ENCODE data around the gene TYW1. TPM values are rescaled to one million over a fixed set of nuclear protein-coding genes. Genes with fewer than 3 reads are reported as not detected.
"Not testable (repeated sequence)": the region's sequence is repeated elsewhere in the genome, so short reads cannot be mapped to it uniquely, and the experiment has no call there.

Gene TYW1
- total and polyA plus RNA-seq, 2 donors from 2014 or later = 9.4 to 20.7 TPM

DNA sequence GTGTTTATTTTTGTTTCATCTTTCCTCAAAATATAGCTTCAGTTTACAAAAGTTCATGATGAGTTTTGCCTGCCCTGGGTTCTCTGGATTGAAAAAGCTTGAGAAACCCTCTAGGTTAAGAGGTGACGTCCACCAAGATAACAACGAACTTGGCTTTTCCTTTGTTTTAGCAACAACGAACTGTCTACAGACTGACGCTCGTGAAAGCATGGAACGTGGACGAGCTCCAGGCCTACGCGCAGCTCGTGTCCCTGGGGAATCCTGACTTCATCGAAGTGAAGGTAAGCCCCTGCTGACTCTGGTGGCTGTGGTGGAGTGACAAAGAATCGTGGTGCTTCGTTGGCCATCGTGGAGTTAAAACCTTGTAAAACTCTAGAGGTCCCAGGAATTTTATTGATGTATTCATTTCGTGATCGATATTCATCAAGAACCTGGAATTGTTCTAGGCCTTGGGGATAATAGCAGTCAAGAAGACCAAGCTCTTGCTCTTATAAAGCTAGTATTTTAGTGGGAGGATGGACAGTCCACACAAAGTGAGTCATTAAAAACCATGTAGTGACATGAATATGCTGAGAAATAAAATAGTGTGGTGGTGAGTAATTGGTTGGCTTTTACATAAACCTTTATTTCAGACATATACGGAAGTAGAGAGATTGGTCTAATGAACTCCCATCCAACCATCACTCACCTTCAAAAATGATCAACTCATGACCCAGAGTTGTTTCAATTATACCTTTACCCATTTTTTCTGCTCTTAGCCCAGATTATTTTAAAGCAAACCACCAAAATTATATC is 186.5 kb downstream of the TYW1 start:
- H3K27ac ChIP-seq (ENCODE audit: low read depth in 2 of 2, low read length in 2 of 2); H3K9ac ChIP-seq (ENCODE audit: low read length in 3 of 3); DNase-seq; FAIRE-seq; intact Hi-C loops (cut with DNase I); H3K27me3 ChIP-seq (ENCODE audit: control insufficient read depth, insufficient read depth, low read length); H3K9me3 ChIP-seq (ENCODE audit: control insufficient read depth in 2 of 3, insufficient read depth in 1 of 3, low read length in 3 of 3); H3K4me1 ChIP-seq (ENCODE audit: control insufficient read depth in 2 of 3, insufficient read depth in 2 of 3, low read depth in 1 of 3, low read length in 3 of 3); H3K36me3 ChIP-seq (ENCODE audit: control insufficient read depth in 2 of 3, insufficient read depth in 3 of 3, low read length in 3 of 3); H3K4me3 ChIP-seq (ENCODE audit: low read length in 3 of 3): not testable (repeated sequence)

DNA sequence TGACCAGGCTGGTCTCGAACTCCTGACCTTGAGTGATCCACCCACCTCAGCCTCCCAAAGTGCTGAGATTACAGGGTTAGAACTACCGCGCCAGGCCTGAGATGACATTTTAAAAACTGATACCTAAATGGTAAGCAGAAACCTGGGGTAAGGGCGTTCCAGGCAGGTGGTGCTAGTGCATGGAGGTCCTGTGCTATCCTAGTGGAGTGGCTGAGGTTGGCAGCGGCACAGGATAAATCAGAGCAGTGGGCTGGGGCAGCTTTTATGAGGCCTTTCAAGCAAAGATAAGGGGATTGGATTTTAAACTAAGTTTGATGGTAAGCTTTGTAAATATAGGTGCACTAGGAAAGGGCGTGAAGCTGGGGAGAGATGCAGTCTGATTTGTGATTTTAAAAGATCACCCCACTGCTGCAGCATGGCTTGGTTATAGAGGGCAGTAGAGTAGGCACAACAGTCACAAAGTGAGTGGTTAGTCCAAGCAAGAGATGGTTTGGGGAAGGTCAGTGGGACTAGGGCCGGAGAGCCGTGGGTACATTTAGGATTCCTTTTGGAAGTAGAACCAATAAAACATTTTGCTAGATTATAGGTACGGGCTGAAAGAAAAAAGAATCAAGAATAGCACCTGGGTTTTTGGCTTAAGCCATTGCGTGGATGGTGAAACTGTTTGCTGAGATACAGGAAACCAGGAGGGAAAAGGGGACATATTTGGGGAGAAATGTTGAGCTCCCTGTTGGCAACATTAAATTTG is 188.5 kb downstream of the TYW1 start:
- H3K27ac ChIP-seq (ENCODE audit: low read depth in 2 of 2, low read length in 2 of 2); intact Hi-C loops (cut with DNase I): not testable (repeated sequence)

DNA sequence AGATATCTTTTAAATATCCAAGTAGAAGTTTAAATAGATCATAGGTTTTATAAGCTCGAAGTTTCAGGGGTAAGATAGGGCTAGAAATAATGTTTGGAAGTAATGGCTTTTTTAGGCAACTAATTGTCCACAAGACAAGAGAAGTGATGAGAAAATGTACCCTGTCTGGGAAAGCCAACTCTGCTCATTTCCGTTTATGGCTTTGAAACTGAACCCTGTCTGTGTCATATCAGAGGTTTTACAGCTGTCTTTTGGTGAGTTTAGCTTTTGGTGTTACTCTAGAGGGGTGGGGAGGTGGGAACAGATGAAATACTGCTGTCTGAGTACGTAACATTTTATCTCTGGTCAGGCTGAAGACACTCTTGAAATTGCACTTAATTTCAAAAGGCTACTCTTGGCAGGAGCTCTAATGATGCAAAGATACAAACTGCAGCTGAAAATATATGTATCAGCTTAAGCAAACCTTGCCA is 189.1 kb downstream of the TYW1 start:
- DNase-seq; intact Hi-C loops (cut with DNase I); H3K9me3 ChIP-seq (ENCODE audit: control insufficient read depth in 2 of 3, insufficient read depth in 1 of 3, low read length in 3 of 3); H3K9ac ChIP-seq (ENCODE audit: low read length in 3 of 3); H3K27ac ChIP-seq (ENCODE audit: low read depth in 2 of 2, low read length in 2 of 2); H3K27me3 ChIP-seq (ENCODE audit: control insufficient read depth, insufficient read depth, low read length); H3K4me1 ChIP-seq (ENCODE audit: control insufficient read depth in 2 of 3, insufficient read depth in 2 of 3, low read depth in 1 of 3, low read length in 3 of 3); FAIRE-seq; H3K4me3 ChIP-seq (ENCODE audit: low read length in 3 of 3); H3K36me3 ChIP-seq (ENCODE audit: control insufficient read depth in 2 of 3, insufficient read depth in 3 of 3, low read length in 3 of 3): not testable (repeated sequence)

More for the DNA sequence above, 188.5 kb downstream of the TYW1 start:
- peak in 1 of 5 donors; percentile 31 for DNase-seq
- H3K4me1 ChIP-seq (ENCODE audit: control insufficient read depth in 2 of 3, insufficient read depth in 2 of 3, low read depth in 1 of 3, low read length in 3 of 3); FAIRE-seq; H3K36me3 ChIP-seq (ENCODE audit: control insufficient read depth in 2 of 3, insufficient read depth in 3 of 3, low read length in 3 of 3); H3K27me3 ChIP-seq (ENCODE audit: control insufficient read depth, insufficient read depth, low read length); H3K9me3 ChIP-seq (ENCODE audit: control insufficient read depth in 2 of 3, insufficient read depth in 1 of 3, low read length in 3 of 3); H3K9ac ChIP-seq (ENCODE audit: low read length in 3 of 3); H3K4me3 ChIP-seq (ENCODE audit: low read length in 3 of 3): not testable (repeated sequence)

DNA sequence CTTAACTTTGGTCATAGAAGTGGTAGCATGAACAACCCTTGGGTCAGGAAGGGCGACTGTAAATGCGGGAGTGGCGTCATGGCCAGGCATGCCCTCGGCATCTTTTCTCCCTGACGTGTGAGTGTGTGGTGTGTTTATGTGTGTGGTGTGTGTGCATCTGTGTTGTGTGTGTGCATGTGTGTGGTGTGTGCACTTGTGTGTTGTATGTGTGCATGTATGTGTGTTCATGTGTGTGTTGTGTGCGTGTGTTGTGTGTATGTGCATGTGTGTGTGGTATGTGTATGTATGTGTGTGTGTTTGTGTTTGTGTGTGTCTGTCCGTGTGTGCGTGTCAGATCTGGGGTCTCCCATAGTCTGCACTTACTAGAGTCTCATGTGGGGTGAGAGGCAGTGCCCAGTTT is 192.5 kb downstream of the TYW1 start:
- H3K36me3 ChIP-seq (ENCODE audit: control insufficient read depth in 2 of 3, insufficient read depth in 3 of 3, low read length in 3 of 3); DNase-seq; H3K27ac ChIP-seq (ENCODE audit: low read depth in 2 of 2, low read length in 2 of 2); H3K4me1 ChIP-seq (ENCODE audit: control insufficient read depth in 2 of 3, insufficient read depth in 2 of 3, low read depth in 1 of 3, low read length in 3 of 3); H3K27me3 ChIP-seq (ENCODE audit: control insufficient read depth, insufficient read depth, low read length); FAIRE-seq; H3K9ac ChIP-seq (ENCODE audit: low read length in 3 of 3); H3K9me3 ChIP-seq (ENCODE audit: control insufficient read depth in 2 of 3, insufficient read depth in 1 of 3, low read length in 3 of 3); H3K4me3 ChIP-seq (ENCODE audit: low read length in 3 of 3); intact Hi-C loops (cut with DNase I): not testable (repeated sequence)

DNA sequence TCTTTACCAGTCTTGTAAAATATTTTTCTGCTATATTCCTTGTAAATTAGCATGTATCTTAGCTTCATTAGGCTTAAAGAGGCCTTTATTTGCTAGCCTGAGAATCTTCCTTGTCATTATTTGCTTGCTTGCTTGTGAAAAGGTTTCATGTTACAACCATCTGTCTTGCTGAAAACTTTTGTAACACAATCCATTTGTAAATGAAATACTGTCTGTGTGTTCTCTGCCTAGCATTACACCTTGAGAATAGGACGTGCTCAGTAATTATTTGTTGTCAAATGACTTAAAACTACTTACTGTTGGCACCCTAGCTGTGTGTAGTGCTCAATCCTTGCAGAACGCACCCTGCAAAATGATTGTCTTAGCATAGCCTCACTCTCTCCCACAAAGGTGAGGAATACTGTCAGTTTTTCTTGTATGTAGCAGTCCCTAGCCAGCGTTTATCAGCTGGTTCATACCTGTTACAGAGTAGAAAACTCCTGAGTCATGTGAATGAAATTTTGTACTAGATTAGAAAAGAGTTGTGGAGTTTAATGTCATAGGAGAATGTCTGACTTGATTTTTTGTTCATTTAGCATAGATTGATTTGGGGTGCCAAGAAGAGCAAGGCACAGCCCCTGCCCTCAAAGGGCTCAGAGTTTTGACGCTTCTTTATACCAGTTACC is 193.3 kb downstream of the TYW1 start:
- intact Hi-C loops (cut with DNase I); H3K27ac ChIP-seq (ENCODE audit: low read depth in 2 of 2, low read length in 2 of 2); H3K36me3 ChIP-seq (ENCODE audit: control insufficient read depth in 2 of 3, insufficient read depth in 3 of 3, low read length in 3 of 3); H3K27me3 ChIP-seq (ENCODE audit: control insufficient read depth, insufficient read depth, low read length); FAIRE-seq; H3K4me1 ChIP-seq (ENCODE audit: control insufficient read depth in 2 of 3, insufficient read depth in 2 of 3, low read depth in 1 of 3, low read length in 3 of 3); DNase-seq; H3K9ac ChIP-seq (ENCODE audit: low read length in 3 of 3); H3K4me3 ChIP-seq (ENCODE audit: low read length in 3 of 3); H3K9me3 ChIP-seq (ENCODE audit: control insufficient read depth in 2 of 3, insufficient read depth in 1 of 3, low read length in 3 of 3): not testable (repeated sequence)

DNA sequence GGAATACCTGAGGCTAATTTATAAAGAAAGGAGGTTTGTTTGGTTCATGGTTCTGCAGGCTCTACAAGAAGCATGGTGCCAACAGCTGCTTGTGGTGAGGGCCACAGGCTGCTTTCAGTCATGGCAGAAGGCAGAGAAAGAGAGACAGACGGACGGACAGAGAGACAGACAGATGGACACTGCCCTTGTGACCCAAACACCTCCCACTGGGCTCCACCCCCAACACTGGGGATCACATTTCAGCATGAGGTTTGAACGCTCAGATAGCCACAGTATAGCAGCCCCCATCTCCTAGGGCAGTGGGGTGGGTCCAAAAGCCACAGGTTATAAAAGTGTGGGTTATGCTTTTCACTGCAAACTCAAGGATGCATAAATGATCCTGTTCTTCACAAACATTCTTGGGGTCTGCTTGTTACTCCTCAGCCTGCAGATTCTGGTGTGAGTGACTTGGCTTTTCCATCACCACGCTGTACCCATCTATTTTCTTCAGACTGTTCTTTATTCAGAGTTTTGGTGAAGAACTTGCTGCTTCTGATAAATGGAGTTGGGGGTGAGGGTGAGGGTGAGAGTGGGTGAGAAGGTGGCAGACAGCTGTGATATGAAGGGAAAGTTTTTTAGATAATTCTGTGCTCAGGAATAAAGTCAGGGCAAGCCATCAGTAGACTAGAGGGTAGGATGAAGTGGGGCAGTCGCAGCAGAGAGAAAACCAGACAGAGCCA is 194.5 kb downstream of the TYW1 start:
- H3K4me3 ChIP-seq (ENCODE audit: low read length in 3 of 3); H3K36me3 ChIP-seq (ENCODE audit: control insufficient read depth in 2 of 3, insufficient read depth in 3 of 3, low read length in 3 of 3); DNase-seq; H3K9ac ChIP-seq (ENCODE audit: low read length in 3 of 3); H3K27ac ChIP-seq (ENCODE audit: low read depth in 2 of 2, low read length in 2 of 2); FAIRE-seq; H3K4me1 ChIP-seq (ENCODE audit: control insufficient read depth in 2 of 3, insufficient read depth in 2 of 3, low read depth in 1 of 3, low read length in 3 of 3); H3K27me3 ChIP-seq (ENCODE audit: control insufficient read depth, insufficient read depth, low read length); H3K9me3 ChIP-seq (ENCODE audit: control insufficient read depth in 2 of 3, insufficient read depth in 1 of 3, low read length in 3 of 3); intact Hi-C loops (cut with DNase I): not testable (repeated sequence)

- FAIRE-seq; H3K4me3 ChIP-seq (ENCODE audit: low read length in 3 of 3); H3K4me1 ChIP-seq (ENCODE audit: control insufficient read depth in 2 of 3, insufficient read depth in 2 of 3, low read depth in 1 of 3, low read length in 3 of 3); H3K36me3 ChIP-seq (ENCODE audit: control insufficient read depth in 2 of 3, insufficient read depth in 3 of 3, low read length in 3 of 3); DNase-seq; H3K27ac ChIP-seq (ENCODE audit: low read depth in 2 of 2, low read length in 2 of 2); H3K27me3 ChIP-seq (ENCODE audit: control insufficient read depth, insufficient read depth, low read length); H3K9me3 ChIP-seq (ENCODE audit: control insufficient read depth in 2 of 3, insufficient read depth in 1 of 3, low read length in 3 of 3); intact Hi-C loops (cut with DNase I); H3K9ac ChIP-seq (ENCODE audit: low read length in 3 of 3): not testable (repeated sequence)
Measured at GRCh38 chr7:67192123-67192702, 195.6 kb downstream of the TYW1 start.
